Raji (cell line): ENCODE results near the gene BLACAT1.

Experiments used
- POLR2A ChIP-seq: IDR thresholded peaks from 2 replicates; pipeline ENCODE4 v1.6.1; 2011; ENCODE audit warnings: low read depth, low read length, control low read depth; ENCODE audit not compliant: insufficient read depth

The BLACAT1 gene

DNA sequence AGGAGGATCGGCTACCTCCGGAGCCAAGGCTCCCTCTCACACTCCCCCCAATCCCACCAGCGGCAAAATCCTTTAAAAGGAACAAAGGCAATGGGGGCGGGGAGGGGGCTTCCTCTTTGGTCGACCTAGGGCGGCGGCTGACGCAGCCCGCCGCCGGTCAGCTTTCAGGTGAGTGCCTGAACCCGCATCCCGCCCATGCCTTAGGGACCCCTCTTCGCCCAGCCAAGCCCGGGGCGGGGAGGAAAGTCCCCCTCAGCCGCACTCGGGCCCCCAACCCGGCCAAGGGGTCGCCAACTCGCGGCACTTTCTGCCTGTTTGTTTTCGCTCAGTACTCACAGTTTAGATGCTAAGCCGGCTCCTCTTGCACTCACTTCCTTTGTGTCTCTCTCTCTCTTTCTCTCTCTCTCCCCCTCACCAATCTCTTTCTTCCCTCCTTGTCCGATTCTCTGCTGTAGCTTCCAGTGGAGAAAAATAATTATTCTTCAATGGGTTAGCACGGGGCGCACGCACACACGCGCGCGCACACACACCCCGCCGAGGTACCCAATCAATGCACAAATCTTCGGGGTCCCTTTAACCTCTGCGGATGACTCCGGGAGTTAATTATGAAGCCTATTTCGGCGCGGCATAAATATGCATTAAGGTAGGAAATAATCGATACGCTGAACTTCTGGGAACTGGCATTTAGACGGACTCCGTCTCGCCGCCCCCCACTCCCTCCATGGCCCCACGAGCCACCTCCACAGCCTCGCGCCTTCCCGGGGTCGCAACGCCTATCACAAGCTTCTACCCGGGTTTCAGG lies at the start of gene BLACAT1:
BLACAT1 (minus strand) TSS at position 465 of the 802 bp plus-strand sequence.
- no peak for TF ChIP-seq POLR2A

DNA sequence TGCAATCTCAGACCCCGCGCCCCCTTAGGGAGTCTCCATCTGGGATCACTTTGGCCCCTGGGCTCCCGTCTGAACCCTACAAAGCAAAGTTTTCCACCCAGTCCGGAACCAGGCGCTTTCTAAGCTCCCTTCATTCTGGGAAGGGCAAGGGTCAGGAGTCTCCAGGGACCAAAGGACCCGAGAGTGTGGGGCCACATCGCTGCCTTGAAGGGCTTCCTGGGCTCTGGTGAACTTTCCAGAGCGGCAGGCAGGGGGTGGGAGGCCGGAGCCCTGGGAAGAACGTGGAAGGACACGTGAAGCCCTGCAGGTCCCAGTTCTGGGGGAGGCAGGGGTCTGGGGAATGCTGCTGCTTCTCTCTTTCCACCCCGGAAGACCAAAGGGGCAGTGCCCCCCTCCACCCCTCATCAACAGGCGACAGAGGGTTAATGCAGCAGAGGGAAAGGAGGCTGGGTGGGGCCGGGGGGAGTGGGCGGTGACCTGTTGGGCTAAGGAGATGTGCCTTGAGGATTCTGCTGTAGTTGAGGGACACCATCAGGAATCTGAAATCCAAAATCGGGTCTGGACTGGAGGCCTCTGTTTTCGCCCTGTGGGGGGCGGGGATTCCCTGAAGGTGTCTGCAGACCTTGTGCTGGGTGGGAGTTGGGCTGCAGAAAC lies 49.4 kb upstream of the BLACAT1 start:
- TF ChIP-seq POLR2A, result no peak

DNA sequence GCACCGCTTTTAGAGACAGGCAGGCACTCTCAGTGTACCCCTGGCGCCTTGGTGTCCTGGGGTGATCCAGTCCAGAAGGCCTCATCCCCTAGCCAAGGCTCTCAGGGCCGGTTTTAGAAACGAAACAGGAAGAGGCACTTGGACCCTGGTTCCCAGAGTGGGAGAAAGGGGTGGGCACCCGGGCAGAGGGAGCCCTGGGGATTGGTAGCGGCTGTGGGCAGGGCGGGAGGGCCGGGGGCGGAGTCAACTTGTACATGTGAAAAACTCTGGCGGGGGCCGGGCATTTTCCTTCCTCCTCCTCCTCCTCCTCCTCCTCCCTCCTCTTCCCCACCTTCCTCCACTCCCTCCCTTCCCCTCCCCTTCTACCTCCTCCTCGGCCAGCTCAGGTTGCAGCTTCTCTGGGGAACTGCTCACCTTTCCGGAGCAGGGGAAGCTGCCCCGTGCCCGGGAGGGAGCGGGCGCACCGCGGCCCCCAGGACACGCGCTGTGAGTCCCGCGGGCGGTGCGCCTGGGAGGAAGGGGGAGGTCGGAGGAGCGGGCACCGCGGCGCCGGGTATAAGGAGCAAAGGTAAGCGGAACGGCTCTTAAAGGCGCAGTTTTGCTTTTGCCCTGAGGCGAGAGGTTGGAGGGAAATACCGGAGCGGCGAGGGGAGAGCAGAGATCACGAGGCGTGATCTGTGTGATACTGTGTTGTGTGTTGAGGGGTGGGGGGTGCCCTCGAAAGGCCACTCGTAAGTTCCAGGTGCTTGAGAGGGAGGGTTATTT lies 48.6 kb upstream of the BLACAT1 start, which contains the start of gene CDK18:
CDK18 (plus strand) TSS at position 359 of the 765 bp plus-strand sequence. CDS start 18,499 bp downstream, outside the sequence.
- TF ChIP-seq POLR2A, result peak; percentile 64

DNA sequence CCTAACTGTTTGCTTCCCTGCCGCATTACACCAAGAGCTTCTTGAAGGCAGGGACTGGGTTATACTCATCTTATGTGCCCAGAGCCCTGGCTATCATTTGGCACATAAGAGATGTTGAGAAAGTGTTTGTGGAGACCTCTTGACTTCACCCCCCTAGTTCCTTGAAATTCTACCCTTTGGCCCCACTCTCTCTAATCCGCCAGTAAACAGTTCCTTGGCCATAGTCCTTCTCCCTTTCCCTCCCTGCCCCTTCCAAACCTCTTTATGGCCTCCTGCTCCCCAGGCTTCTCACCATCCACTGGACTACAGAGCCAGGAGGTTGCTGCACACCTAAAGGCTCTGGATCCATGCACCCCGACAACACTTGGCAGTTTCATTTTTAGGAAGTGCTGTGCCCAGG lies 47.1 kb upstream of the BLACAT1 start:
- no peak for TF ChIP-seq POLR2A

DNA sequence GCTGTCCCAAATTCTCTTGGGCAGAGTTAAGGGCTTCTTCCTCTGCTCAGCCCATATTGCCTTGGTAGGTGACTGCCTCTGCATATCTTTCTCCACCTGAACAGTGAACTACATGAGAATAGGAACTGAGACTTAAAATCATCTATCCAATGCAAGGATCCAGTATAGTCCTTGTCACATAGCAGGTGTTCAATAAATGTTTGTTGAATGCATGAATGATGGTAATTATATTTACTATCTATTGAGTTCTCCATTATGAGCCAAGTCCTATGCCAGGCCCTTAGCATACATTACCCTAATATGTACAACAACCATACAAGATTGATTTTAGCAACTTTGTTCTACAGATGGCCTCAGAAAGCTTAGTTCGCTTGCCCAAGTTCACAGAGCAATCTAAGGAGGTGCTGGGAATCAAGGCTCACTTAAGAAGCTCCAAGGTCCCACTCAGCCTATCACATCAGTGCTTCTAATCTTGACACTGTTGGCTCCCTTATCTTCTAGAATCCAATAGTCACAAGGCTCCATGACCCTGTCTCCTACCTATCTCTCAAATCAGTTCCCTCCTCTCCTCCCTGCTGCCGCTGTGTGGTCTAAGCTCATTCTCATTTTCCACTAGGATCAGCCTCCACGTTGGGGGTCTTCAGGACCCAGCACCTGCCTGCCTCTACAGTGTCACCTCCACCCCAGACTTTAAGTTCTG lies 46.4 kb upstream of the BLACAT1 start:
- no peak for TF ChIP-seq POLR2A

DNA sequence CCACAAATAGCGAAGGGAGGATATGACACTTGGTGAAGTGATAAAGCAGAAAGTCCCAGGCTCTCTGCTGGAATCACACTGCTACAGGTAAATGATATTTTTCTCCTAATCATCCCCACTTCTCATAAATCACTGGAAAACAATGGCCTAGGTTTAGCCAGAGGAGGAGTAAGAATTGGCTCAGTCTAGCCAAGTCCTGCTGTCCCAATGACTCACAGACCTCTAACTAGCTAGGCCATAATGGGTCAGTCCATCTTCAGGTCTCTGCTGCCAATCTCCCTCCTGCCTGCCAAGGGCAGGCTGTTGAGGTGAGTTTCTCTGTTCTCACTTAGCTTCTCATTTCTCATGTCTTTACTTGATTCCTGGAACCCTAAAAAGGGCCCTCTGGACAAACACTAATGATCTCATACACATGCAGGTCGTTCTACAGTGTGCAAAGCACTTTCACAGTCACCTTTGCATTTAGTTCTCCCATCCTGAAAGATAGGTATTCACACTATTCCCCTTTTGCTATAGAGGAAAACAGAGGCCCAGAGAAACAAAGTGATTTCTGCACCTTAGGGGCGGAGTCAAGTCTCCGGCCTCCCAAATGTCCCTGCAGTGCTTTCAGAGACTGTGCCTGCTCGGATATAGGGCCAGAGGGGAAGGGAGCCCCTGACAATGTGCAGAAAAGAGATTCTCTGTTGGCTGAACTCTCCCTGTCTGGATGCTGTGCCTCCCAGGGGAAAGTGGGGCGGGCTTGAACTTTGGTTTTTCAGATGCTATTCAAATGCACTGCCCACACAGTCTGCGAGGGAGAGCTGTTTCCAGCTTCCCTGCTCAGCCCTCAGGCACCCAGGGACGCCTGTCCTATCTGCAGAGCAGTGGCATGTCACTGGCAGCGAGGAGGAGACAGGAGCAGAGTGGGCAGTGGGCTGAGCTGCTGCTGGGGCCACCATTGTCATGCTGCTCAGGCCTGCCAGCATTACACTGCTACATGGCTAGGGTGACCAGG lies 44.7 kb upstream of the BLACAT1 start:
- no peak for TF ChIP-seq POLR2A

DNA sequence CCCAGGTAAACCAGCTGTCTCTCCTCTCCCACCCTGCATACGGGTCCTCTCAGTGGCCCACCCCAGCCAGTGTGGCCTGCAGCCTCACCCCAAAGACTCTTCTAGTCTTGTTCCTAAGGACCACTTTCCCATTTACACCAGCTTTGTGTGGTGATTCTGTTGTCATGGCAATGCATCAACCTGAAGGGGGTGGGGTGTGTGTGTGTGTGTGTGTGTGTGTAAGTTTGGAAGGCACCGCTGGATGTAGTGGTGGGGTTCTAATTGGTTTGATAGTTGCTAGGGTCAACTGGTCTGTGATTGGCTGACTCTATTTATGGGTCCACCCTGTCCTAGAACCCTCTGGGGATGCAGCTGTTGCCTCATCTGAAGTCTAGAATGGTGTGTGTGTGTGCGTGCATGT lies 43.9 kb upstream of the BLACAT1 start:
- no peak for TF ChIP-seq POLR2A

DNA sequence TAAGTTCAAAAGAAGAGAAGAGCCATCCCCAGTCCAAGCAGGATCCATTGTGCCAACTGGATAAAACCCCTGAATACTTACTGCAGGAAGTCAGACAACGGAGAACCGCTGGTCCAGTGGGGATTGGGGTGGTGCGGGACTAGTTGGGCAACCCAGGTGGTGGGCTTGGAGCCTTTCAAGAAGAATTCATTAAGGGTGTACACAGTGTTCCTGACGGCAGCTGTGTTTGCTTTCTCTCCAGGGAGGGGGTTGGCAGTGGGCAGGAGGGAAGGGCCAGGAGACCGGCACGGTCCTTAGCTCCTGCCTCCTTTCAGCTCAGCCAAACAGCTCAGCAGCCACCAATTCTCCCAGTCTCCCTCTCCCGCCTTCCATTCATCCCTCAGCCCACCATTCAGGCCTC lies 41.5 kb upstream of the BLACAT1 start:
- TF ChIP-seq POLR2A, result no peak

DNA sequence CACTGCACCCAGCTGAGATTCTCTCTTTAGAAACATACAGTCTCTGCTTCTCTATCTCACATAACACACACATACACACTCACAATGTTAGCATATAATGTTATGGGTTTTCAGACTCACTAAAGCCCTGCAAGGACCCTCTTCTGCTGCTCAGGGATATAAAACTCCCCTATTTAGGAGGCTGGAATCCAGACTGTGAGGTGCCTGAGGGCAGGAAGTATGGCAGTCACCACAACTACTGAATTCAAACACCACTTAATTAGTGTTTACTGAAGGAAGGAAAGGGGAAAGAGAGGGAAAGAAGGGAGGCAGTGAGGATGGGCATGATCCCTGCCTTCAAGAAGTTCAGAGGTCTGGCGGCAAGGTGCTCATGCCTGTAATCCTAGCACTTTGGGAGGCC lies 40.8 kb upstream of the BLACAT1 start:
- TF ChIP-seq POLR2A, result no peak

DNA sequence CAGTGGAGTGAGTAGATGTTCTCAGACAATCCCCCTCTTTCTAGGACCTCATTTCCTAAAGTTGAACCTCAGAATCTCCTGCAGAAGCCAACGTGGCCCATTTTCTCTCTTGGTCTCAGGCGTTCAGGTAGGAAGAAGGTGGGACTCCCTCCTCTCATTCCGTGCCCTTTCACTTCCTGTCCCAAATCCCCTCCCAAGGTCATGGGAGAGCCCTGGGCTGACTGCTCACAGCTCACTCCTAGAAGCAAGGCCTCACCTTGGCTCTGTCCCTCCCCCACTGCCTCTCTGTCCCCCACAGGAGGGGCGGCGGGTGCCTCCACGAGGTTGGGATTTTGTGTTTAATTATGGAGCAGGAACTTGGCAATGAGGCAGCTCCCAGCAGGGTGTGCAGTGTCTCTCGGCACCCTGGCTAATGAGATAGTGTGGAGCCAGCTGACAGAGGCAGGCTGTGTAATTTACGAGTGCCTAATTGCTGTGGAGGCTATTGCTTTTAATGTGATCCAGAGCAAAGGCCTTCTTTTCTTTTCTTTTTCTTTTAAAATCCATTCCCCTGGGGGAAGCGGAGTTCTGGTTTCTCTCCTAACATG lies 39.5 kb upstream of the BLACAT1 start:
- TF ChIP-seq POLR2A, result no peak

DNA sequence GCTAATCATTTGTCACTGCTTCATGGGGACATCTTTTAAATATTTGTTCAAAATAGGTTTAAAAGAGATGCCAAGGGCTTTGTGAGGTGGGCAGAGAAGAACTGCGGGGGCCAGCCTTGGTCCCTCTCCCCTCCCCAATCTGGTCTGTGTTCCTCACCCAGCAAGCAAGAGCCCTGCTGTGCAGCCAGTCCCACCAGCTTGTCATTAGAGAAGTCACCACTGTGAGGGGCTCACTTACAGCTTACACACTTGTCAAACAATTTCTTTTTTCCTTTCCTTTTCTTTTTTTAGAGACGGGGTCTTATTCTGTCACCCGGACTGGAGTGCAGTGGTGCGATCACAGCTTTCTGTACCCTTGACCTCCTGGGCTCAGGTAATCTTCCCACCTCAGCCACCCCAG lies 38.3 kb upstream of the BLACAT1 start:
- TF ChIP-seq POLR2A, result no peak

DNA sequence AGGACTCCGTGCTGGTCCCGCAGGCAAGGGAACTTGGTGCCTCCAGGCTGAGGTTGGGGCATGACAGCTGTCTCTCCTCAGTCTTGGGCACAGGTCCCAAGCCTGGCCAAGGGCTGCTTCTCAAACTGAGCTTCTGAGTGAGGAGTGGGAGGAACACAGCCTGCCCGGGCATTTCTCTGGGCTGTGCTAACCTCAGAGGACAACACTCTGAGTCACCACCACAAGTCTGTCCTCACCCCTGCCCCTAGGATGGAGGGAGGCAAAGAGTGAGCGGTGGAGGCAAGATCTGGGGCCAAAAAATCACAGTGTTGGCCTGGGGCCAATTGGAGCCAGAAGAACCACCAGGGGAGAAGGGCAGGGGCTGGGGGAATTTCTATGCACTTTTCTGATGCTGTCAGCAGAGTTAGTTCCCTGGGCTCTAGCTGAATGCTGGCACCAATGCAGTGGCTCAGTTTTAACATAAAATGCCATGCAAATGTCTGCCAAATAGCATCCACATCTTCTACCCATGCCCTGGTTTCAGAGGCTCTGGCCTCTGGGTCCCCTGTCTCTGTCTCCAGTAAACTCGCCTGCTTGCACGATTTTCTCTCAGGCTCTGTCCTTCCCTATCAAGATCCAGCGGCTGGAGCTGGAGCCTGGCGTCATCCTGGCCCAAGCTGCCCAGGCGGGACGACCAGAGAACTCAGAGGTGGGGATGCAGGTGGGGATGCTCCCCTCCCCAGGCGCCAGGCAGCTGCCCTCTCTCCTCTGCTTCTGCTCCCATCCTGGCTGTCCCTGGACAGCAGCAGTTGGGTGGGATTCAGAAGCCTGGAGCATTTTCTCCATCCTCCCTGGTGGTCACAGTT lies 37.6 kb upstream of the BLACAT1 start:
- no peak for TF ChIP-seq POLR2A

DNA sequence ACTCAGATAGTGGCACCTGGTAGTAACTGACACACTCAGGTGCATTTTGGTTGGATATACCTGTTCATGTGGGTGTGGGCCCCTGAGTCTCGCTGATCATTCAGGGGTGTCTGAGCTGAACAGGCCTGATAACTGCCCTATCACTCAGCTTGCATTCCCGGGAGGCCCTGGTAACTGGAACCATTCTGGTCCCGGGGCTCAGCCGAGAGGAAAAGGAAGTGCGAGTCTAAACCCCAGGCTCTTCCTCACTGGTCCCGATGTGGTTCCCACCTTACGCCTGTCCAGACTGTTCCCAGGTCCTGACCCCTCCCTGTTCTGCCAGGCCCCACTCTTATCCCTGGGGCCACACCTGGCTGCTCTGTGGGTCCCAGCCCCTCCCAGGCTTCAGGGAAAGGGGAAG lies 36.9 kb upstream of the BLACAT1 start:
- TF ChIP-seq POLR2A, result no peak
